HG02610 (cell line): ENCODE measurements around the gene EMC8.
"Not testable (repeated sequence)": the region's sequence is repeated elsewhere in the genome, so short reads cannot be mapped to it uniquely, and the experiment has no call there.

ENCODE experiments used
- ATAC-seq: cut with Tn5 transposase; IDR thresholded peaks from one replicate; pipeline ENCODE4 v1.9.1; 2021; ENCODE audit warnings: mild to moderate bottlenecking, moderate library complexity; ENCODE audit not compliant: unreplicated experiment

Gene EMC8

GRCh38 chr16:85799497-85800320 lies at the start of gene EMC8, which contains the start of gene COX4I1:
Gene EMC8, minus strand, starts transcription at chr16:85799544. Its CDS starts 249 bp downstream, at chr16:85799295.
Gene COX4I1, plus strand, starts transcription at chr16:85799695. Its CDS starts 1,511 bp downstream, at chr16:85801206.
- ATAC-seq: peak; percentile 80

- ATAC-seq: no peak
Observed at GRCh38 chr16:85848986-85849385, 49.6 kb upstream of the EMC8 start.

GRCh38 chr16:85847681-85848601 lies 48.6 kb upstream of the EMC8 start:
- no peak for ATAC-seq

- ATAC-seq: no peak
Observed at GRCh38 chr16:85847036-85847435, 47.7 kb upstream of the EMC8 start.

- ATAC-seq: no peak
Observed at GRCh38 chr16:85846461-85846860, 47.1 kb upstream of the EMC8 start.

GRCh38 chr16:85845266-85845665 lies 45.9 kb upstream of the EMC8 start:
- ATAC-seq: no peak

GRCh38 chr16:85844786-85845185 lies 45.4 kb upstream of the EMC8 start:
- ATAC-seq: no peak

- ATAC-seq: no peak
Observed at GRCh38 chr16:85844169-85844481, 44.8 kb upstream of the EMC8 start.

GRCh38 chr16:85843471-85844168 lies 44.3 kb upstream of the EMC8 start:
- ATAC-seq: no peak

- ATAC-seq: no peak
Observed at GRCh38 chr16:85842848-85843247, 43.5 kb upstream of the EMC8 start.

GRCh38 chr16:85842435-85842834 lies 43.1 kb upstream of the EMC8 start:
- no peak for ATAC-seq

- no peak for ATAC-seq
Observed at GRCh38 chr16:85840801-85841200, 41.5 kb upstream of the EMC8 start.

GRCh38 chr16:85840395-85840794 lies 41.1 kb upstream of the EMC8 start:
- ATAC-seq: no peak

GRCh38 chr16:85839681-85840240 lies 40.4 kb upstream of the EMC8 start:
- no peak for ATAC-seq

- no peak for ATAC-seq
Observed at GRCh38 chr16:85838876-85839585, 39.7 kb upstream of the EMC8 start.

- no peak for ATAC-seq
Observed at GRCh38 chr16:85838381-85838780, 39.0 kb upstream of the EMC8 start.

GRCh38 chr16:85837654-85838053 lies 38.3 kb upstream of the EMC8 start:
- not testable (repeated sequence) for ATAC-seq

- no peak for ATAC-seq
Observed at GRCh38 chr16:85836706-85837582, 37.6 kb upstream of the EMC8 start.

GRCh38 chr16:85835956-85836705 lies 36.8 kb upstream of the EMC8 start:
- no peak for ATAC-seq
